GM18951 (cell line): ENCODE data around the gene SMIM41.

Experiments used
- POLR2A ChIP-seq: IDR thresholded peaks from 4 replicates; pipeline ENCODE4 v1.6.1; 2011; ENCODE audit warnings: mild to moderate bottlenecking; ENCODE audit not compliant: insufficient read length, insufficient read depth; ENCODE audit errors: extremely low read depth
- in situ Hi-C: fragments of 300-500 bp; cut with MboI; formaldehyde crosslinking; loops from one replicate; pipeline ENCODE4 v1.12.0; 2022; ENCODE audit warnings: low sequenced_read_pairs, mixed read lengths, inconsistent platforms; ENCODE audit not compliant: unreplicated experiment

The SMIM41 gene

DNA sequence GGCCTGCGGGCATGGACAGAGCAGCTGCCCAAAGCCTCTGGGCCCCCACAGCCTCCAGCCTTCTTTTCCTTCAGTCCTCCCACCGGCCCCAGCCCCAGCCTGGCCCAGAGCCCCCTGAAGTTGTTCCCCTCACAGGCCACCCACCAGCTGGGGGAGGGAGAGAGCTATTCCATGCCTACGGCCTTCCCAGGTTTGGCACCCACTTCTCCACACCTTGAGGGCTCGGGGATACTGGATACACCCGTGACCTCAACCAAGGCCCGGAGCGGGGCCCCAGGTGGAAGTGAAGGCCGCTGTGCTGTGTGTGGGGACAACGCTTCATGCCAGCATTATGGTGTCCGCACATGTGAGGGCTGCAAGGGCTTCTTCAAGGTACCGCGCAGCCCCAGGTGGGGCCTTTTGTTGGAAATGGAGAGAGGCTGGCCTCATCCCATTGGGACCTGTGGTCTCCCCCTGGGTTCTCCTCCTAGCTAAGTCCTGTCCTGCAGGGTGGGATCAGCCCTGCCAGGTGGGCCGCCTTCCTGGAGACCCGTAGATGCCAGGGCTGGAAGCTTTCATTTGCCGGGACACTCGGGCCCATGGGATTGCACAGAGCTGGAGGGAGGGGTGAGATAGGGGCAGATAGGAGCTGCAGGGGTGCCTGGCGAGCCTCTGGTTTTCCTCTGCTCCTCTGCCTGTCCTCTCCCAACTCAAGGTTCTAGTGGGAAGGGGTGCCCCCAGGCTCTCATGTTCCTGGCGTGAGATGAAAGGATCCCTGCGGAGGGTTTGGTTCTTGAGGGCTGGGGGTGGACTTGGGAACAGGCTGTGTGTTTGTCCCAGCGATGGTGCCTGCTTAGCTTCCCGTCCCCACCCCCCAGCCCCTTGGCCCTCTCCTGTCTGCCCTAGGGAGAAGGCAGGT lies 24.4 kb upstream of the SMIM41 start:
- TF ChIP-seq POLR2A = no peak
- in situ Hi-C loops = no loop called here

- TF ChIP-seq POLR2A = no peak
These were observed 23.5 kb upstream of the SMIM41 start for GRCh38 chr12:52055731-52056711.

DNA sequence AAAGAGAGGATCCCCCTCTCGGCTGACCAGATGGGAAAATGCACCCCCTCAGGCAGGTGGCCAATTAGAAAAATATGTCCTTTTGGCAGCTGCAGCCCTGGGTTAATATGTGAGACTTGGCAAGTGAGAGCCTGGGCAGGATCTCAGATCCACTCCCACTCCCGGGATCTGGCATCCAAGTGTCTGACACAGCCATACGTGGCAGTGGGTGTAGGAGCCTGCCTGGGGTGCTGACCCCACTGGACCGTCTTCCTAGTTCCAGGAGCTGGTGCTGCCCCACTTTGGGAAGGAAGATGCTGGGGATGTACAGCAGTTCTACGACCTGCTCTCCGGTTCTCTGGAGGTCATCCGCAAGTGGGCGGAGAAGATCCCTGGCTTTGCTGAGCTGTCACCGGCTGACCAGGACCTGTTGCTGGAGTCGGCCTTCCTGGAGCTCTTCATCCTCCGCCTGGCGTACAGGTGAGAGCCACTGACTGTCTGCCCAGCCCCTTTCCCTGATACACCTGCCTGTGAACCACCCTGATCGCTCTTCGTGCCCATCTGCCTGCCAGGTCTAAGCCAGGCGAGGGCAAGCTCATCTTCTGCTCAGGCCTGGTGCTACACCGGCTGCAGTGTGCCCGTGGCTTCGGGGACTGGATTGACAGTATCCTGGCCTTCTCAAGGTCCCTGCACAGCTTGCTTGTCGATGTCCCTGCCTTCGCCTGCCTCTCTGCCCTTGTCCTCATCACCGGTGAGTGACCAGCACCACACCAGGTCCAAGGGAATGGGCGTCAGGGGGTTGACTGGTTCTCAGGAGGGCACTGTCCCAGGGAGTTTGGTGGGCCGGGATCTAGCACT lies 22.5 kb upstream of the SMIM41 start:
- in situ Hi-C loops = no loop called here

More at GRCh38 chr12:52055731-52056711, 23.5 kb upstream of the SMIM41 start:
- in situ Hi-C loops = no loop called here

GRCh38 chr12:52057638-52058576 lies 21.6 kb upstream of the SMIM41 start:
- no peak for TF ChIP-seq POLR2A
- in situ Hi-C loops = no loop called here

More for the DNA sequence above, 22.5 kb upstream of the SMIM41 start:
- TF ChIP-seq POLR2A = no peak

GRCh38 chr12:52058631-52059361 lies 20.7 kb upstream of the SMIM41 start:
- in situ Hi-C loops = no loop called here
- TF ChIP-seq POLR2A = no peak

DNA sequence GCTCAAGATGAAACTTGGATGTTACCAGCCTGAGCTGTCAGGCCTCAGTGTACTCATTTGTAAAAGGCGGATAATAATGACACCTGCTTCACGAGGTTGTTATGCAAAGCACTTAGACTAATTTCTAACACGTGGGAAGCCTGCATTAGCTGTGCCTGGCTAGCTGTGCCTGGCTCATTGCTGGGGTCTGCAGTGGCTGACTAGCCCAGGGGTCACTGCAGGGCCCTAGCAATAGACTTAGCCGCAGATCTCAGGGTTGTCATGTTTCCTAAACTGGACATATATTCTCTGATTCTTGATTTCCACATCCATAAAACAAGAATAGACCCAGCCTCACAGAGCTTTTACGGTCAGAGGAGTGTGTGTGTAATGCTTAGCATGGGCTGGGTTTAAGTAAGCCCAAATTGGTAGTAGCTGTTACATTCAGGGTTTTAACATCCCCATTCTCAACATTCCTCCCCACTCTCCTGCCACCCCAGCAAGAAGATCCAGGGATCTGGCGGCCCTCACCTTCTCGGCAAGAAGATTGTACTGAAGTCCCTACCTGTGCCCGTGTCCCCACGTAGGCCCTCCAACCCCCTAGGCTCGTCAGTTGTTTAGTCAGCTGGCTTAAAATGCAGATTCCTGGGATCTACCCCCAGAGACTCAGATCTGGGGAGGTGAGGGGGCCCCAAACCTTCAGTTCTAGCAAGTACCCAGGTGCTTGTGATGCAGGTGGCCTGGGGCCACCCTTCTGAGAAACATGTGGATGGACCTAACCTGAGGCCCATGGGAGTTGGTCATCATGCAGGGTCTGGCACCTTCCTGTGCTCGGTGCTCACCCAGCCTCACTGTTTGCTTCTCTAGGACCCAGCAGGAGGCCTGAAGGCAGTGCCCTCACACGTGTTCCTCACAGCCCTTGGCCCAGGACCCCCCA lies 19.7 kb upstream of the SMIM41 start:
- TF ChIP-seq POLR2A = no peak
- in situ Hi-C loops = no loop called here

GRCh38 chr12:52060498-52061177 lies 18.9 kb upstream of the SMIM41 start:
- TF ChIP-seq POLR2A = no peak
- in situ Hi-C loops = no loop called here

- TF ChIP-seq POLR2A = no peak
- in situ Hi-C loops = no loop called here
These were observed 17.9 kb upstream of the SMIM41 start for GRCh38 chr12:52061470-52062166.

GRCh38 chr12:52062167-52063081 lies 17.1 kb upstream of the SMIM41 start:
- in situ Hi-C loops = no loop called here
- no peak for TF ChIP-seq POLR2A
